GM12864 (cell line): ENCODE data around the gene ACTN4.

ENCODE experiments used
- DNase-seq: peaks from one replicate; pipeline ENCODE4 v3.0.0-alpha.2; 2011; ENCODE audit warnings: low read depth
- H3K4me3 ChIP-seq: 2 replicates; pipeline ENCODE4 v1.5.1; 2011; ENCODE audit warnings: mild to moderate bottlenecking, low read depth, low read length, control low read depth
- CTCF ChIP-seq: IDR thresholded peaks from 2 replicates; pipeline ENCODE4 v1.5.1; 2011; ENCODE audit warnings: low read depth, mild to moderate bottlenecking, moderate library complexity, low read length, control low read depth, inconsistent platforms; ENCODE audit errors: missing control alignments

The ACTN4 gene

GRCh38 chr19:38701455-38702063 lies 54.1 kb downstream of the ACTN4 start:
- TF ChIP-seq CTCF: no peak
- H3K4me3 ChIP-seq: no peak overlapping the region
- no peak for DNase-seq

- H3K4me3 ChIP-seq: no peak overlapping the region
- no peak for TF ChIP-seq CTCF
- no peak for DNase-seq
These were observed 54.8 kb downstream of the ACTN4 start for GRCh38 chr19:38702278-38702677.

- no peak overlapping the region for H3K4me3 ChIP-seq
- no peak for TF ChIP-seq CTCF
- no peak for DNase-seq
These were observed 56.1 kb downstream of the ACTN4 start for GRCh38 chr19:38703509-38703908.

- no peak for DNase-seq
- TF ChIP-seq CTCF: no peak
- H3K4me3 ChIP-seq: no peak overlapping the region
These were observed 57.1 kb downstream of the ACTN4 start for GRCh38 chr19:38704488-38705026.

GRCh38 chr19:38705197-38706019 lies 58.0 kb downstream of the ACTN4 start:
- no peak for TF ChIP-seq CTCF

GRCh38 chr19:38706792-38707511 lies 59.5 kb downstream of the ACTN4 start:
- no peak for DNase-seq
- TF ChIP-seq CTCF: no peak
- H3K4me3 ChIP-seq: no peak overlapping the region

More at GRCh38 chr19:38705197-38706019, 58.0 kb downstream of the ACTN4 start:
- DNase-seq: no peak
- H3K4me3 ChIP-seq: no peak overlapping the region
